ENCODE data around the gene TRPC3. TPM values are rescaled to one million over a fixed set of nuclear protein-coding genes. Genes with fewer than 3 reads are reported as not detected.

The TRPC3 gene
- total RNA-seq, 4 donors from 2014 or later: 0.67 to 1.1 TPM; not detected in 2

DNA sequence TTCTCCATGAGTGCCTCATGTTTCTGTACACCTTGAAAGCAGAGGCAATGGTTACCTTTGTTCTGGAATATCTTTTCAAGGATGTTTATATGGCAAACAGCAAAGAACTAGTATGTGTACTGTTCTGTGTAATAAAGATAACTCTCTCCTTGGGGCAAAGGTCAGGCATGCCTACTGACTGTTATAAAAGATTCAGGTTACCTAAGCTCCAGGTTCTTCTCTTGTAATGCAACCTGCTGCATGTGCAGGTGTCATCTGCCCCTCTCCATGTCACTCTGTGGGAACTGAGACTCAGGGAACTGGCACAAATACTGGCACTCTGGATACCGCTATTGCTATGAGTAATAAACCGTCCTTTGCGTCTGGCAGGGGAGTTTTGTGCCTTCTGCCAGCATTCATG, 5.4 kb upstream of the TRPC3 start:
- Histone ChIP-seq H3K4me3 (no peak overlapping the region), H3K4me1 (peaks cover 0 to under 1% (median 0%) of the 10 kb centered on the region in 4 donors), H3K9me3 (no peaks in the 10 kb centered on the region), H3K36me3 (no peaks in the 10 kb centered on the region), H3K27ac (no peak overlapping the region), H3K27me3 (no peaks in the 10 kb centered on the region)
- TF ChIP-seq, protein P1, sequence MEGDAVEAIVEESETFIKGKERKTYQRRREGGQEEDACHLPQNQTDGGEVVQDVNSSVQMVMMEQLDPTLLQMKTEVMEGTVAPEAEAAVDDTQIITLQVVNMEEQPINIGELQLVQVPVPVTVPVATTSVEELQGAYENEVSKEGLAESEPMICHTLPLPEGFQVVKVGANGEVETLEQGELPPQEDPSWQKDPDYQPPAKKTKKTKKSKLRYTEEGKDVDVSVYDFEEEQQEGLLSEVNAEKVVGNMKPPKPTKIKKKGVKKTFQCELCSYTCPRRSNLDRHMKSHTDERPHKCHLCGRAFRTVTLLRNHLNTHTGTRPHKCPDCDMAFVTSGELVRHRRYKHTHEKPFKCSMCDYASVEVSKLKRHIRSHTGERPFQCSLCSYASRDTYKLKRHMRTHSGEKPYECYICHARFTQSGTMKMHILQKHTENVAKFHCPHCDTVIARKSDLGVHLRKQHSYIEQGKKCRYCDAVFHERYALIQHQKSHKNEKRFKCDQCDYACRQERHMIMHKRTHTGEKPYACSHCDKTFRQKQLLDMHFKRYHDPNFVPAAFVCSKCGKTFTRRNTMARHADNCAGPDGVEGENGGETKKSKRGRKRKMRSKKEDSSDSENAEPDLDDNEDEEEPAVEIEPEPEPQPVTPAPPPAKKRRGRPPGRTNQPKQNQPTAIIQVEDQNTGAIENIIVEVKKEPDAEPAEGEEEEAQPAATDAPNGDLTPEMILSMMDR (IDR thresholded peaks at IDR 0.05): no peak
- TF ChIP-seq POLR2A (IDR thresholded peaks at IDR 0.05): no peak
- no peak for DNase-seq

DNA sequence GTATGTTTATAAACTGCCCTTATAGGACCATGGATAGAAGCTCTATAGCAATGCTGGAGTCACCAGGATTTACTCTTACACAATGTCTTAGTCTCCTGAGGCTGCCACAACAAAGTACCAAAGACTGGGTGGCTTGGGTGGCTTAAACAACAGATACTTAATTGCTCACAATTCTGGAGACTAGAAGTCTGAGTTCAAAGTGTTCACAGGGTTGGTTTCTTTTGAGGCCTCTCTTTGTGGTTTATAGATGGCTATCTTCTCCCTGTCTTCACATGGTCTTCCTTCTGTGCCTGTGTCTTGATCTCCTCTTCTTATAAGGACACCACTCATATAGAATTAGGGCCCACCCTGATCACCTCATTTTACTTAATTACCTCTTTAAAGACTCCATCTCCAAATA, 2.0 kb upstream of the TRPC3 start:
- no peak for DNase-seq
- Histone ChIP-seq H3K4me1 (peaks cover 0 to 21% (median 0%) of the 10 kb centered on the region in 4 donors), H3K36me3 (no peaks in the 10 kb centered on the region), H3K4me3 (no peak overlapping the region), H3K9me3 (no peaks in the 10 kb centered on the region), H3K27me3 (peaks cover 0 to 3% of the 10 kb centered on the region in 2 donors), H3K27ac (no peak overlapping the region)
- no peak for TF ChIP-seq POLR2A (IDR thresholded peaks at IDR 0.05)
- TF ChIP-seq, protein P1 (IDR thresholded peaks at IDR 0.05): no peak

DNA sequence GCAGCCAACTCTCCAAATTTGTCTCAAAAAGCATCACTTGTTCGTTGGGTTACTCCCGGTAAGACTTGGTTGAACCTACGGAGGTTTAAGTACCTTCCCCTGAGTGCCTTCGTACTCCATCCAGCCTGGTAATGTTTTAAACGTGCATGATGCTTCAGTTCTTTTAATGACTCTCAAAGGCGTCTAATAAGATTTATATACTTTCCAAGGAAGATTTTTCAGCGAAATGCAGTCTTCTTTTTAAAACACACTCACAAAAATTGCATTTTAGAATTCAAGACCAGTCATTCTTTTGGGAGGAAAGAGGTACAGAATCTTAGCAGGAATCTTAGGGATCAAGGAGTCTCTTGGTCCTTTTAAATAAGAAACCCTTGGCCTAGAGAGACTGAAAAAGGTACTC, 430 bp upstream of the TRPC3 start:
- TF ChIP-seq, protein P1 (IDR thresholded peaks at IDR 0.05): no peak
- no peak for TF ChIP-seq POLR2A (IDR thresholded peaks at IDR 0.05)
- DNase-seq: no peak
- Histone ChIP-seq H3K4me1 (peaks cover 0 to 21% (median 0%) of the 10 kb centered on the region in 4 donors), H3K27ac (no peak overlapping the region), H3K9me3 (no peaks in the 10 kb centered on the region), H3K36me3 (no peaks in the 10 kb centered on the region), H3K27me3 (peaks cover 0 to 3% of the 10 kb centered on the region in 2 donors), H3K4me3 (peak overlapping the region in 2 of 4 donors; percentile 48 to 61)

DNA sequence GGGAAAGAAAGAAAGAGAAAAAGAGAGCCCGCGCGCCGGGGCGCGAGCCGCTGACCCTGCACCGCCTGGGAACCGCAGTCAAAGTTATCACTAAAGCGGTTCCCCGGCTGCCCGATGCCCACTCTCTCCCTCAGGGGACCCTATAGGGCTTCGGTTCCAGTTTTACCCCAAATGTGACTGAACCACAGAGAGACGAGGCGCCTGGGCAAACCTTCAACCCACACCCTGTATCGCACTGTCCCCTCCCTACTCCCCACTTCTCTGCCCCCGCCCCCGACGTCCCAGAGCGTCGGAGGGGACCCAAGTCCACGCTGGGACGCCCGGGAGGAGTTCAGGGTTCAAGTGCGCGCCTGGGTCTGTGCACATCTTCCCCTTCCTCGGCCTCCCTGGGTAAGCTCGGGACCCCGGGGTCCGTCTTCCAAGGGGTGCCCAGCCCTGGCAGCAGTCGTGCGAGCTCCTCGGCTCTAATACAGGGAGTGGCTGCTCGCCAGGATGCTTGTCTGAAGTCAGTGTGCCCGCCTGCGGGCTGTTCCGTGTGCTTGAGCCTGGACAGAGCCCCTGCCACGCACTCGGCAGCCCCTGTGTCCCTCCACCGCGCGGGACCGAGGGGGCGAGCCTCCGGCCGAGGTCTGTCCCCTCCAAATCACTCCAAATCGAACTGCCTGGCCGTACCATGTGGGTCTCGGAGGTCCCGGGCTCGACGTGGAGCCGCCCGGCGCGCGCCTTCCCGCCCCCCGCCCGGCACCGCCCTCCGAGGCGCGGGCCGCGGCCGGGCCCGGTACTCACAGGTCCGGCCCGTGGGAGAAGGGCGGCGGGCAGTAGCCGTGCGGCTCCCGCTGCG, 960 bp downstream of the TRPC3 start:
- H3K27ac ChIP-seq: peak overlapping the region in 3 of 4 donors; percentile 8 to 44 (median 28)
- peaks cover 0 to 21% (median 0%) of the 10 kb centered on the region in 4 donors for H3K4me1 ChIP-seq
- H3K9me3 ChIP-seq: no peaks in the 10 kb centered on the region
- H3K36me3 ChIP-seq: no peaks in the 10 kb centered on the region
- H3K27me3 ChIP-seq: peaks cover 0 to 3% of the 10 kb centered on the region in 2 donors
- no peak for TF ChIP-seq POLR2A (IDR thresholded peaks at IDR 0.05)
- TF ChIP-seq, protein P1 (IDR thresholded peaks at IDR 0.05): no peak
- DNase-seq: peak; percentile 16 to 55 (median 54)
- H3K4me3 ChIP-seq: peak overlapping the region; percentile 48 to 72 (median 65)

DNA sequence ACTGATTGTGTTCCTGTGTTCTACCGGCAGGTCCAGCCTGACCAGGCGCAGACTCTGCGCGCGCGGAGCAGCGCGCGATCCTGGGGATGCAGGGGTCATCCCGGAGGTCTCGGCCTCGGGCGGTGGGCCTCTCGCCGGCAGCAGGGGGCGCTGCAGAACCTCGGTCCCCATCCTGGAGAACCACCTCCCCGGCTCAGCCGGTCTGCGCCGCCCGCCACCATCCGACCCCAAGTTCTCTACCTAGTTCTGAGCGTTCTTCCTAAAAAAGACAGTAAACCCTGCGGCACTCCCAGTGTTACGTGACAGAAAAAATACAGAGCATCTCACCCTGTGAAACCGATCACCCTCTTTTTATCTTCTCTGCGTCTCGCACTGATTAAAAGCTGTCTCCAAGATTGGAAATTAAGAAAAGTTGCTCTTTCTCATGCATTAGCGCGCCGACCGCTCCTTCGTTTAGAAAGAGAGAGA, 1.6 kb downstream of the TRPC3 start:
- Histone ChIP-seq H3K36me3 (no peaks in the 10 kb centered on the region), H3K27ac (peak overlapping the region in 1 of 4 donors; percentile 8), H3K27me3 (peaks cover 0 to 3% of the 10 kb centered on the region in 2 donors), H3K9me3 (no peaks in the 10 kb centered on the region), H3K4me3 (peak overlapping the region; percentile 48 to 72 (median 65)), H3K4me1 (peaks cover 0 to 21% (median 0%) of the 10 kb centered on the region in 4 donors)
- DNase-seq: peak; percentile 75 to 90 (median 83)
- TF ChIP-seq POLR2A (IDR thresholded peaks at IDR 0.05): no peak
- TF ChIP-seq, protein P1 (IDR thresholded peaks at IDR 0.05): peak; percentile 47 to 82 (median 60)
